ENCODE results near the gene TMPRSS3. TPM values are rescaled to one million over a fixed set of nuclear protein-coding genes. Genes with fewer than 3 reads are reported as not detected.

Gene TMPRSS3
- total and polyA plus RNA-seq, 9 of the 15 experiments (the other 6 are each of a cell fraction or from before 2014, with no cell fraction given): 0.07 TPM; not detected in 8

- no peak for TF ChIP-seq RNF2 (IDR thresholded peaks at IDR 0.05)
- no peak for TF ChIP-seq ZBTB5 (IDR thresholded peaks at IDR 0.05)
- TF ChIP-seq ZBTB40 (IDR thresholded peaks at IDR 0.05): no peak
- no peak for TF ChIP-seq ZBTB40 (CRISPR knock-in tag; IDR thresholded peaks at IDR 0.05)
- no peak for TF ChIP-seq ZMIZ1 (IDR thresholded peaks at IDR 0.05; ENCODE audit: low read depth in 2 of 2, low read length in 2 of 2)
- TF ChIP-seq MYC (IDR thresholded peaks at IDR 0.05; ENCODE audit: low read depth, low read length): no peak
- TF ChIP-seq MYC (CRISPR knock-in tag; IDR thresholded peaks at IDR 0.05; ENCODE audit: borderline replicate concordance, low read depth): no peak
Measured at GRCh38 chr21:42395302-42395701, 550 bp downstream of the TMPRSS3 start (continued).
